GDM1 (cell line): ENCODE results near the gene SMC4.

Source experiments
- DNase-seq: peaks from one replicate; lab custom pipeline; 2025; lab: John Stamatoyannopoulos, UW

Gene SMC4

GRCh38 chr3:160478338-160478737 is 78.9 kb downstream of the SMC4 start:
- DNase-seq: no peak

- no peak for DNase-seq
These were observed 79.9 kb downstream of the SMC4 start for GRCh38 chr3:160479376-160479775.

- DNase-seq: no peak
These were observed 81.5 kb downstream of the SMC4 start for GRCh38 chr3:160480931-160481330.

- DNase-seq: no peak
These were observed 82.4 kb downstream of the SMC4 start for GRCh38 chr3:160481856-160482255.

GRCh38 chr3:160482796-160483195 is 83.3 kb downstream of the SMC4 start:
- DNase-seq: no peak
